ENCODE measurements around the gene USP49.

USP49 gene

DNA sequence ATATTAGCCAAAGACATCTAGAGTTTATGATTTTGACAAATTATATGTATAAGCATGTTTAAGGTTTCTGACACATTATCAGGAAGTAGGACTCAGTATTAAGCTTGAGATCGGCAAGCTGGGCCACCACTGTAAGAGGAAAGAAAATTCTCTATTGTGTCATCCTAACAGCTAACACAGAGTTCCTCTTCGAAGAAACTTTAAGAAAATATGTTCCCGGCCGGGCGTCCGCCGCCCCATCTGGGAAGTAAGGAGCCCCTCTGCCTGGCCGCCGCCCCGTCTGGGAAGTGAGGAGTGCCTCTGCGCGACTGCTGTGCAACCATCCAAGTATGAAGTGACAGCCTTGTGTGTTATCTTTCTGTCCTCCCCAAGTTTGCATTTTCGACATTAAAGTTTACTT lies 23.0 kb downstream of the USP49 start:
- peaks cover 6% of the 10 kb centered on the region; the same call in 1 of the 2 replicates for H3F3A ChIP-seq (ENCODE audit: insufficient read depth)
- H3K27me3 ChIP-seq (ENCODE audit: low read length), result no peaks in the 10 kb centered on the region
- peaks cover 6% of the 10 kb centered on the region; the same call in 1 of the 2 replicates for H3K79me2 ChIP-seq (ENCODE audit: insufficient read depth, low read length)
- no peak overlapping the region for H3K9ac ChIP-seq (ENCODE audit: low read length)
- peaks cover 9% of the 10 kb centered on the region; the same call in 1 of the 2 replicates for H3K36me3 ChIP-seq (ENCODE audit: low read length)
- H3K27ac ChIP-seq (ENCODE audit: low read depth, low read length), result no peak overlapping the region
- TF ChIP-seq, protein P1, sequence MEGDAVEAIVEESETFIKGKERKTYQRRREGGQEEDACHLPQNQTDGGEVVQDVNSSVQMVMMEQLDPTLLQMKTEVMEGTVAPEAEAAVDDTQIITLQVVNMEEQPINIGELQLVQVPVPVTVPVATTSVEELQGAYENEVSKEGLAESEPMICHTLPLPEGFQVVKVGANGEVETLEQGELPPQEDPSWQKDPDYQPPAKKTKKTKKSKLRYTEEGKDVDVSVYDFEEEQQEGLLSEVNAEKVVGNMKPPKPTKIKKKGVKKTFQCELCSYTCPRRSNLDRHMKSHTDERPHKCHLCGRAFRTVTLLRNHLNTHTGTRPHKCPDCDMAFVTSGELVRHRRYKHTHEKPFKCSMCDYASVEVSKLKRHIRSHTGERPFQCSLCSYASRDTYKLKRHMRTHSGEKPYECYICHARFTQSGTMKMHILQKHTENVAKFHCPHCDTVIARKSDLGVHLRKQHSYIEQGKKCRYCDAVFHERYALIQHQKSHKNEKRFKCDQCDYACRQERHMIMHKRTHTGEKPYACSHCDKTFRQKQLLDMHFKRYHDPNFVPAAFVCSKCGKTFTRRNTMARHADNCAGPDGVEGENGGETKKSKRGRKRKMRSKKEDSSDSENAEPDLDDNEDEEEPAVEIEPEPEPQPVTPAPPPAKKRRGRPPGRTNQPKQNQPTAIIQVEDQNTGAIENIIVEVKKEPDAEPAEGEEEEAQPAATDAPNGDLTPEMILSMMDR (IDR thresholded peaks at IDR 0.05; ENCODE audit: insufficient read depth, low read length, poor library complexity, severe bottlenecking), result no peak
- TF ChIP-seq EZH2phosphoT487 (conservative IDR thresholded peaks at IDR 0.05; ENCODE audit: low read length), result no peak
- no peak overlapping the region for H3K4me3 ChIP-seq (ENCODE audit: insufficient read depth, low read length, poor library complexity, severe bottlenecking)
- no peak overlapping the region for H3K4me2 ChIP-seq (ENCODE audit: low read depth, low read length, poor library complexity, severe bottlenecking)
- H3K9me3 ChIP-seq (ENCODE audit: insufficient read depth, low read length), result no peaks in the 10 kb centered on the region
- H2AFZ ChIP-seq (ENCODE audit: low read depth, low read length, severe bottlenecking), result no peak overlapping the region
- no peaks in the 10 kb centered on the region for H4K20me1 ChIP-seq (ENCODE audit: low read depth, low read length)
- H3K9me2 ChIP-seq (replicated peaks; ENCODE audit: insufficient read depth, low read length), result no peaks in the 10 kb centered on the region

DNA sequence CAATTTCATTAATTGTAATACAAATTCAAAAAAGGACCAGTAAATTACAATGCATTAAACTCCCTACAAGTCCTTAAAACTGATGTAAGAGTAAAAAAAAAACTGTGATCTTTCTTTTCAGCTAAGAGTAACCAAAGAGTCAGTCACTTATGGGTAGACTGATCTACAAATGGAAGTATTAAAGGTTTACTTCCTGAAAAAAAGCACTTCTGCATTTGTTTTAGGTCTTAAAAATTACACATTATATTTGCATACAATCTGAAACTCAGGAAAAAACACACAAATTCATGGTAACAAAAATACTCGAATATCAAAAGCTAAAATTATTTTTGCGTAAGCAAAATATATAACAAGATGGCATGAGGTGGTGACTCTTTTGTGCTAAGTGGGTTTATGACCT lies 23.5 kb downstream of the USP49 start:
- no peak overlapping the region for H2AFZ ChIP-seq (ENCODE audit: low read depth, low read length, severe bottlenecking)
- H3K4me2 ChIP-seq (ENCODE audit: low read depth, low read length, poor library complexity, severe bottlenecking), result no peak overlapping the region
- no peak overlapping the region for H3K9ac ChIP-seq (ENCODE audit: low read length)
- peaks cover 9% of the 10 kb centered on the region; the same call in 1 of the 2 replicates for H3K36me3 ChIP-seq (ENCODE audit: low read length)
- peaks cover 6% of the 10 kb centered on the region; the same call in 1 of the 2 replicates for H3F3A ChIP-seq (ENCODE audit: insufficient read depth)
- no peak overlapping the region for H3K27ac ChIP-seq (ENCODE audit: low read depth, low read length)
- no peaks in the 10 kb centered on the region for H3K9me3 ChIP-seq (ENCODE audit: insufficient read depth, low read length)
- H3K79me2 ChIP-seq (ENCODE audit: insufficient read depth, low read length), result 0 out of 2 replicates have a peak, but pooled peaks cover 2% of the 10 kb centered on the region
- TF ChIP-seq EZH2phosphoT487 (conservative IDR thresholded peaks at IDR 0.05; ENCODE audit: low read length), result no peak
- TF ChIP-seq, protein P1 (IDR thresholded peaks at IDR 0.05; ENCODE audit: insufficient read depth, low read length, poor library complexity, severe bottlenecking), result no peak
- no peaks in the 10 kb centered on the region for H4K20me1 ChIP-seq (ENCODE audit: low read depth, low read length)
- H3K4me3 ChIP-seq (ENCODE audit: insufficient read depth, low read length, poor library complexity, severe bottlenecking), result no peak overlapping the region
- H3K9me2 ChIP-seq (replicated peaks; ENCODE audit: insufficient read depth, low read length), result no peaks in the 10 kb centered on the region
- H3K27me3 ChIP-seq (ENCODE audit: low read length), result no peaks in the 10 kb centered on the region

DNA sequence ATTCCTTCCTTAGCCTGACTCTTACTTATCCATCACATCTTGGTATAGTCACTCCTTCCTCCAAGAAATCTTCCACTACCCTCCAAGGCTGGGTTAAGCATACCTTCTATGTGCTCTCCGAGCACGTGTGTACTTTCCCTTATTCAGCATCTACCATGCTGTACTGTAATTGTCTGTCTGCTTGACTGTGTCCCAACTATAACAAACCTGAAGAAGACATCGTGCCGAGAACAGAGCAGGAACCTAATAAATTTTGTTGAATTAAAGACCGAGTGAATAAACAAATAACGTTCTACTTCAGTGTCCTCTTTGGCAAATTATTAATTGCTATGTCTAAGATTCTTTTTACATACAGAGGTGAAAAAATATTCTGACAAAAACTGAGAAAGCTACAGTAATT lies 35.8 kb downstream of the USP49 start:
- Histone ChIP-seq H3F3A (ENCODE audit: insufficient read depth) (peaks cover 3% of the 10 kb centered on the region; the same call in 1 of the 2 replicates), H3K9me2 (replicated peaks; ENCODE audit: insufficient read depth, low read length) (no peaks in the 10 kb centered on the region), H3K27ac (ENCODE audit: low read depth, low read length) (no peak overlapping the region), H3K9ac (ENCODE audit: low read length) (no peak overlapping the region), H3K79me2 (ENCODE audit: insufficient read depth, low read length) (no peaks in the 10 kb centered on the region), H3K36me3 (ENCODE audit: low read length) (no peaks in the 10 kb centered on the region; the same call in 1 of the 2 replicates), H2AFZ (ENCODE audit: low read depth, low read length, severe bottlenecking) (no peak overlapping the region), H3K9me3 (ENCODE audit: insufficient read depth, low read length) (no peaks in the 10 kb centered on the region), H3K4me2 (ENCODE audit: low read depth, low read length, poor library complexity, severe bottlenecking) (no peak overlapping the region), H3K4me3 (ENCODE audit: insufficient read depth, low read length, poor library complexity, severe bottlenecking) (no peak overlapping the region), H4K20me1 (ENCODE audit: low read depth, low read length) (no peaks in the 10 kb centered on the region), H3K27me3 (ENCODE audit: low read length) (no peaks in the 10 kb centered on the region)
- TF ChIP-seq, protein P1 (IDR thresholded peaks at IDR 0.05; ENCODE audit: insufficient read depth, low read length, poor library complexity, severe bottlenecking), result no peak
- TF ChIP-seq EZH2phosphoT487 (conservative IDR thresholded peaks at IDR 0.05; ENCODE audit: low read length), result no peak

Data from SU-DHL-6 (cell line).